SKM-1 (cell line): Measurements from ENCODE around the gene WWTR1.

Experiments
- DNase-seq: peaks from one replicate; lab custom pipeline; 2025; ENCODE audit not compliant: unreplicated experiment; lab: John Stamatoyannopoulos, UW

WWTR1 gene

GRCh38 chr3:149502438-149502837 lies 155.4 kb downstream of the WWTR1 start:
- no peak for DNase-seq

DNA sequence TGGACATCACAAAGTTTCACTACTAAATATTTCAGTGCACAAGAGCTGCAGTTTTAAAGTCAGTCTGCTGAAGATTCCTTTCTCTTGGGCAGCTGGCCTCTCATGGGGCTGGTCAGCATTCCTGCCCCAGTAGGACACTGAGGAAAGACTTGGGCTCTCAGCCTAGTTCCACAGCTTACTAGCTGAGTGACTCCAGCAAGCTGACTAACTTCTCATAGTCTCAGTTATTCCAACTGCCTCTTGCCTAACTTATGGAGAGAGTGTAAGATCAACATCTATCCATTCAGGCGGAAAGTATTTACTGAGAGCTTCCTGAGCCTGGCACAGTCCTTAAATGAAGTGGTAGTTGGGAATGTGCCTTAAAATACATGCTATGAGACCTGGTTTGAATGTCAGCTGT lies 156.3 kb downstream of the WWTR1 start:
- no peak for DNase-seq

DNA sequence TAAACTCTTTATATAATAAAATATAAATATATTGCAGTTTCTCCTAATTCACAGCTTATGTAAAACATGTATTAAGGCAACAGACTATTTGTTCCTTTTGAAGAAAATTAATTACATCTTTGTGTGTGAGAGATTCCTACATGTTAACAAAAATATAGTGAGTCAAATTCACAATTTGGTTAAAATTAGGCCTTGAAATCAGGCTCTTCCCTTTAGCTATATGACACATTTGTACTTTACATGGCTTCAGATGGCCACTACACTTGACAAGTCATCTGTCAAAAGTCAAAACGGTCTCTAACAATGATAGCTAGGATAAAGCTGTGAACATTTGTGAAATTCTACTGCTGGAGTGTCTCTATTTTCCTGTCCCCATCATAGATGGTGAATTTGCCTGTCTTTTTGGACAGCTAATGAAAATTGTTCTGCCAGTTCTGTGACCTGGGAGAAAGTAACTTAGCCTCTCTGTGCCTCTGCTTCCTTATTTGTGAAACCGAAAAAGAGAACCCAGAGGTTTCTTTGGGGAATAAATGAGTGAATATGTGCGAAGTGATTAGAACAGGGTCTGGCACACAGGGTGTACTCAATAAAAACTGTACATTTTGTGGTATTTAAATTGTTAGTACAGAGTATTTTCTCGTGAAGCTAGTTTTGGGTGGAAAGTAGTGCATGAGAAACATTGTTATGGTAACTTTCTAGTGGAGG lies 159.7 kb downstream of the WWTR1 start:
- no peak for DNase-seq

GRCh38 chr3:149496891-149497290 lies 160.9 kb downstream of the WWTR1 start:
- no peak for DNase-seq

DNA sequence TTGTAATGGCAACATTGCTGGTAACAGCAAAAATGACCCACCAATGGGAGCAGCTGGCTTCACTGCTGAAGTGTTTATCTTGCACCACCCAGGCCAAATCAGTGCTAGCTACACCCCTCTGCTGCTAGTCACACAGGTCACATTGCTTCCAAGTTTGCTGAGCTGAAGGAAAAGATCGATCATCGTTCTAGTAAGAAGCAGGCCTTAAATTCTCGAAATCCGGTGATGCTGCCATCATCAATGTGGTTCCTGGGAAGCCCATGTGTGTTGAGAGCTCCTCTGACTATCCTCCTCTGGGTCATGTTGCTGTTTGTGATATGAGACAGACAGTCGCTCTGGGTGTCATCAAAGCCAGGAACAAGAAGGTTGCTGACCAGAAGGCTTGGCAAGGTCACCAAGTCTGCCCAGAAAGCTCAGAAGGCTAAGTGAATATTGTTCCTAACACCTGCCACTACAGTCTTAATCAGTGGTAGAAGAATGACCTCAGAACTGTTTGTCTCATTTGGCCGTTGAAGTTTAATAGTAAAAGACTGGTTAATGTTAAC lies 162.2 kb downstream of the WWTR1 start:
- DNase-seq, result no peak

GRCh38 chr3:149494759-149495580 lies 162.9 kb downstream of the WWTR1 start:
- DNase-seq, result no peak

DNA sequence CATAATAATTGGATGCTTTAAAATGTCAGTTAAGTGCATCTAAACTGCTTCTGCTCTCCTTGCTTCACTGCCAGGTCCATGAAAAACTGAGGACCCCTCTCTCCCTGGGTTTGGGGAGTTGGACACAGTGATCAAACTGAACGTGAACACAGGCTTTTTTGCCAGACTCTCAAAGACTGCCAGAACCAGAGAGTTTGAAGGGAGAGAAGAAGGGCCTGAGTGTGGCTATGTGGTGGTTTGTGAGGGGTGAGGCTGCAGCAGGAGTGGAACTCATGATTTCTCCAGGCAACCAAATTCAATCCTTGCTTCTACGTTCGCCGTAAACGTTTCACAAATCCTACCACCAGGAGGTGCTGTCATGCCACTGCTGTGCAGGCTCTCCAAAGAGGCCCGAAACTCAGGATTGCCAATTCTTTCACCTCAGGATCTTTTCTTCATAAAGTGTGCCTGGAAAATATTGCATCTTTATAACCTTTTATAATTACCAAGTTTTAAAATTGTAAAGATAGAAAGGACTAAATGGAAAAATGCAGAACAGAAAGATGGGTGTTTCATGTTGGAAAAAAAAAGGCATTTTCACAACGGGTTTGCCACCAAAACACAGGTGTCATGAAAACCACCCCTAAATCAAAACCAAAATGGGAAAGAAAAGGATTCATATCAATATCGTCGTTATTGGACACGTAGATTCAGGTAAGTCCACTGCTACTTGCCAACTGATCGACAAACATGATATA lies 163.6 kb downstream of the WWTR1 start:
- DNase-seq, result peak; percentile 47

DNA sequence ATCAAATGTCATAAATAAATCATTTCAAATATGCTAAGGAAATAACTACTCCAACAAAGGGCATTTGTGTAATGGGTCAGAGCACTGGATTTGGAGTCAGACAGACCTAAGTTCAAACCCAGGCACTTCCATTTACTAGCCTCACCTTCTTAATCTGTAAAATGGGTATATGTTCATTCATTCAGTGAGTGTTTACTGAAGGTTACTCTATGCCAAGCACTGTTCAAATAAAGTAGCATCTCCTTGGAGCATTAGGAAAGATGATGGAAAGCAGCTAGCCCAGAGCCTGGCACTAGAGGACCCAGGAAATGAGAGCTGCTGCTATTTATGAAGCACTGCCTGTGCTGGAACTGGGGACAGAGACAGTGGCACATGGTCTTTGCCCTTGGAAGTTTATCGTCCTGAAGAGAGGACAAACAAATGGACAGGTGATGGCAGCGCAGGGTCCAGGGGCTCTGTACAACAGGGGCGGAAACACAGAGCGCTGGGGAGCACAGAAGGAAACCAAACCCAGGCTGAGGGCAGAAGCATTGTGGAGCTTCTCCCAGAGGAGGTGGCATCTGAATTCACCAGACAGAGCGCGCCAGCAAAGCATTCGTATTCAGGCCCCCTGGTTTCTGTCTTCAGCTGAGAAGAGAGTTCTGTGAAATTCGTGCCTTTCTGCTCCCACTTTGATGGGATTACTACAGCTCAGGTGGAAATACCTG lies 164.4 kb downstream of the WWTR1 start:
- no peak for DNase-seq

DNA sequence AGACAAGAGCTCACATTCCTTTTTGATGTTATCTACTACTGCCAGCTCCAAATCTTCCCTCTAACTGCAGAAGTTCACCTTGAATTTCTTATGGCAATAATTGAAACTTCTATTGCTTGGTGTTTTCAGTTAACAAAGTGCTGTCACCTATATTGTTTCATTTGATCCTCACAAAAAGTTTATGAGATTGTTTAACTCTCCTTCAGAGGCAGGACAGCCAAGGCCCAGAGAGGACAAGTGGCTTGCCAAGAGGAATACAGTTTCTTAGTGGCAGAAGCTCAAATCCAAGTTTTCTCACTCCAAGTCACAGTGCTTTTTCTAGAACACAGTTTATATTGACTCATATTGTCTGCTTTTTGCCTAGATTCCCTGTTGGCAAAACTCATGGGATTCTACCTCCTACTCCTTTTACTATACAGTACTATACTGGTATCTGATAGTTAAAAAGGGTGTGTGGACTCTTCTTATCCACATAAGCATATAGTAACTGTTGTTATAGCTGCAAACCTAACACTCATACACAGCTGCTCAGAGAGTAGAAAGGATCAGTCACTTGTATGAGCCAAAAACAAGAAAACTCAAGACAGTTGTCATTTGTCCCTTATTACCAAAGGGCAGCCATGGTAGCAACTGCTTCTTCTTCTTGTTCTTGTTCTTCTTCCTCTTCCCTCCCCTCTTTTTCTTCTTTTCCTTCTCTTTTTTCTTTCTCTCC lies 167.4 kb downstream of the WWTR1 start:
- no peak for DNase-seq

DNA sequence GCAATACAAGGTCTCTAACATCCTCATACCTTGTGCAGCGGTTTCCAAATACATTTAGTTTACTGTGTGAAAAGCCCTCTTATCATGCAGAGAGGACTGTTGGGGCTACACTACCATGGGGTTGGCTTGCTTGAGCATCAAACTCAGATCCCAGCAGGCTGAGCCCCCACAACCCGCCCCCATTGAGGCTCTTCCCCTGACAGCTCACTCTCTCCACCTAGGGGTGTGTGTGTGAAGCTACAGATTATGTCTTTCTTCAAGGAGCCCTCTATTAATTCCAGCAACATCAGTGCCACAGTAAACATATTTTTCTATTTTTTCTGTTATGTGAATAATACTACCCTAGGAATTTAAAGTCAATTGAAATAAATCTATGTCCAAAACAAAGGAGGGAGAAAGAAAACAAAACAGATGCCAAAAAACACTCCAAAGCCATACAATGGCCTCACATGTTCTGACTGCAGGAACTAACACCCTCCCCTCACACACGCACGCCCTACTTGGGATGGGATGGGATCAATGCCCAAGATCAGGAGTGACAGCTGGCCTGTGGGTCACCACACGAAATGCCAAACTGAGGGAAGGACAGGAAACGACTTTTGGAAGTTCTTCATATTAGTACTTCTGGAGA lies 168.7 kb downstream of the WWTR1 start:
- DNase-seq, result no peak

DNA sequence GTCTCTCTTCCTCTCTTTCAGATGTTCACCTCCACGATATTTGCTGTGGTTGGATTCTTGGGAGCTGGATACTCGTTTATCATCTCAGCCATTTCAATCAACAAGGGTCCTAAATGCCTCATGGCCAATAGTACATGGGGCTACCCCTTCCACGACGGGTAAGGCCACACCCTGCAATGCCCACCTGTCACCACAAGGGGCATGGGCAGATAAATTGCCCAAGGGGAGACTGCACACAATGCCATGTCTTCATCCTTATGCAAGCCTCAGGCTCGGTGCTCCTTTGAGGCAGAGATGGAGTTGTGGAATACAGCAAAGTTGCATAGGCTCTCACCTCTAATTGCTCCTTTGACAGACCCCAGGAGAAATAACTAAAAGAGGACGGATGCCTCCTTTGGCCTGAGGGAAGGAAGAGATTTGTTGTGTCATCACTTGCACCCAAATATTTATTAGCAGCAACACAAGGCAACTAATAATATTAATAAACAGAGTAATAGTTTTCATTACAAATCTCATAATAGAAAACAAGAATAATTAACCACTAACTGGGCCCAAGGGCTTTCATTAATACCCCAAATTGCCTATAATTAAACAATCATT lies 170.1 kb downstream of the WWTR1 start:
- DNase-seq, result no peak

- no peak for DNase-seq
Measured at GRCh38 chr3:149486726-149487125, 171.1 kb downstream of the WWTR1 start.

GRCh38 chr3:149481491-149481890 lies 176.3 kb downstream of the WWTR1 start:
- no peak for DNase-seq

- DNase-seq, result peak; percentile 39
Measured at GRCh38 chr3:149481056-149481455, 176.8 kb downstream of the WWTR1 start.

DNA sequence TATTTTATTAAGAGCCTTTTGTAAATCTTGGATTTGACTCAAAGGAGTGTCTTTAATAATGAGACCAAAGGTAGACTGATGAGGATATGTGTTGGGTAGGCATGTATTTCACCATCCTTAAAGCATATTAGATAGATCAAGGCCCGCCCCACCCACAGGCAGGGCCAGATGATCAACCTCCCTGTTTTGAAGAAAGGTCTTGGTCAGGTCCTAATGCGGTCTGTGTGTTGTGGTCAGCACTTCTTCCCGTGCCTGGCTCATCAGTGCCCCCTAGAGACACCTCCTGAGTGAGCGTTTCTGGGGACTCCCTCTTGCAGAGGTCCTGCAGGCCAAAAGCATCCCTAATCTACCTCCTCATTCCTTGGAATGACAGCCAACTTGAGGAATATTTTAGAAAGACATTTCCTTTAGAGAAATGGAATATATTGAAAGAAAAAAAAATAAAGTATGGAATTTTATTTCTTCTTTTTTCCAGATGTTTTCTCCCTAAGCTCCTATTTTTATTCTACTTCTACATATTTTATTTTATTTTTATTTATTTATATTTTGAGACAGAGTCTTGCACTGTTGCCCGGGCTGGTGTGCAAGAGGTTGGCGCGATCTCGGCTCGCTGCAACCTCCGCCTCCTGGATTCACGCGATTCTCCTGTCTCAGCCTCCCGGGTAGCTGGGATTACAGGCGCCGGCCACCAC lies 177.4 kb downstream of the WWTR1 start:
- DNase-seq, result peak; percentile 44

DNA sequence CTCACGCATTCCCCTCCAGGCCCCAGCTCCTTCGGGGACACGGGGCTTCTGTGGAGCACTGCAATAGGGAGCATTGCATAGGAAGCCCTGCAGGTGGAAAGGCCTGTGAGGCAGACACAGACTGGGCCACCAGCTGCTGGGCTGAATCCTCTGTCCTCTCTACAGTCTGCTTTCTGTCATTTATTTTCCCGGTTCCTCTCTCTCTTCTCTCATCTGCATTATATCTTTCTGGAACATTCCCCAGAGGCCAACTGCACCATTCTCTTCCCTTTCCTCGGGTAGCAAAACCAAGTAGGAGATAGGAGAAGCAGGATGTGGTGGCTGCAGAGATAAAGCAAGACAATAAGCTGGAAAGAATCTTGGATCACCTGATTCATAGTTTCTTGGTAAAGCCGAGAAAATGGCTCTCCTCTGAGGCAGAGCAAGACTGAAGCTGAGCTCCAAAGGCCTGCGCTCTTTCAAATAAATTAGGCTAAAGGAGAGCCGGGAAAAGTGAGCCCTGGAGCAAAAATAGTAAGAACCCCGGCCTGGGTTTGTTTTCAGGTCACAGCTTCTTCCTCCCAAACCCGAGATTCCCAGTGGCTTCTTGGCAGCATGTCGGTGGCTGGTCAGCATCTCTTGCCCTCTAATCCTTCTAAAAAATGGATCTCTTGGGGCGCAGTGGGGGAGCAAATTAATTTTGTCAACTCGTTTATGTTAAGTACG lies 178.1 kb downstream of the WWTR1 start:
- DNase-seq, result no peak

GRCh38 chr3:149476225-149476624 lies 181.6 kb downstream of the WWTR1 start:
- peak; percentile 52 for DNase-seq

DNA sequence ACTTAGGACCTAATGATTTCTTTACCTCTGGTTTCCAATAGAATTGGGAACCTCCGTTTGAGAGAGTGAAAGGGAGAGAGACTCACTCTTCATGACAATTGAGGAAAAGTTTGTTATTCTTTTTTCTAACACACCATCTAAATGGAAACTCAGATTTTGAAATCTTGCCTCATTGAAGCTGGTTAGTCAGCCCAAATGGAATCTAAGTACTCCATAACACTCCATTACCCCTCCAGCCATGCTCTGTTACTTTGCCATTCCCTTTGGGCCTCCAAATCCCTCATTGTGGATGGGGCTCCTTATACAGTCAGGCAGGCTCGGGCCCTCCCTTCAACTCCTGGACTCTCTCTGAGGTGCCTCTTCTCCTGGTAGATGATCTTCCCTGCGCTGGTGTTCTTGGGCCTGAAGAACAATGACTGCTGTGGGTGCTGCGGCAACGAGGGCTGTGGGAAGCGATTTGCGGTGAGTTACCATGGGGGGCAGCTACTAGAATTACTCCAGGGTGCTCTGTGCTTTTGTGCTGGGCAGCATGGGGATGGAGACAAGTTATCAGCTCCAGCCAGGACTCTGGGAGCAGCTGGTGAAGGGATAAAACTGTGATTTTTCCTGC lies 182.3 kb downstream of the WWTR1 start:
- DNase-seq, result no peak
